ENCODE results near the gene SP110.

The SP110 gene

GRCh38 chr2:230172852-230173251 is 46.9 kb downstream of the SP110 start:
- FAIRE-seq = no peak
- no peak for DNase-seq (ENCODE audit: low spot score)

GRCh38 chr2:230172156-230172555 is 47.6 kb downstream of the SP110 start:
- FAIRE-seq = no peak

GRCh38 chr2:230170532-230170931 is 49.3 kb downstream of the SP110 start:
- DNase-seq (ENCODE audit: low spot score) (no peak), FAIRE-seq (no peak)

More at GRCh38 chr2:230172156-230172555, 47.6 kb downstream of the SP110 start:
- DNase-seq (ENCODE audit: low spot score) = no peak

DNA sequence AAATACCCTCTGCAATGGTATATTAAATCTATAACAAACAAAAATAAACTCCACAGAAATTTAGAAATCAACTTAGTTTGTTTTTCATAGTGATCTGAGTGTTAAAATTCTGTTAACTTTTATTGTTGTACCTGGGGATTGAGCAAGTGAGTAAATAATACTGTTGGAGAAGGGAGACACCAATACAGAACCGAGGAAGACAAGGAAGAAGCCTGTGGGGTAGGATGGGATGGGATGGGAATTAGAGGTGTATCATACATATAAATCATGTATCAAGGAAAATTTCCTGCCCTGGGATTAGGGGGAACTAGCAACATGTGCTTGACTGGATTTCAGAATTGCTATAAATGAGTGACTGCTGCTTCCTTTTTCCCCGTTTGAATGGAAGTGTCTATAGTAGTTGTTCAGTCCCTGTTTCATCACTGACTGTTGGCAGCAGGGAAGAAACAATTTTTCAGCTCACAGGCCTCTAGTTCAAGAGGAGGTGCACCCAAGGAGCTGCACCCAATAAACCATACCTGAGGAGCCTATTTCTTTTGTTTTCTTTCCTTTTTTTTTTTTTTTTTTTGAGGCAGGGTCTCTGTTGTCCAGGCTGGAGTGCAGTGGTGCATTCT is 53.1 kb downstream of the SP110 start:
- FAIRE-seq (no peak), DNase-seq (ENCODE audit: low spot score) (no peak)

DNA sequence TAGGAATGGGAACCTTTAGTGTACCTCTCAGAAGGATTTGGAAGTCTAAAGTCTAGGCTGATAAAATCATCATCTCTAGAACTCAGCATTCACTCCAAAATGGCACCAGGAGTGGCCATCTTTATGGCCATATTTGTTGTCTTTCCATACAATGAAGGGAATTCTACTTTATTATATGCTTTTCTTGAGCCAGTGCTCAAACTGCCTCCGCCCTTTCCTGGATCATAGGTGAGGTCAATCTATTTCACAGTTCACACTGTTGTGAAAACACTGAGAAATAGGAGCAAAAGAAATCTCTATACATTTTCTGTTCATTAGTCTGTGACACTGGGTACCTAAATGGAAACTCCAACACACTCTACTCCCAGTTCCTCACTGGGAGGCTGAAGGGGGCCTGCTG is 55.6 kb downstream of the SP110 start:
- DNase-seq (ENCODE audit: low spot score) (no peak), FAIRE-seq (no peak)

DNA sequence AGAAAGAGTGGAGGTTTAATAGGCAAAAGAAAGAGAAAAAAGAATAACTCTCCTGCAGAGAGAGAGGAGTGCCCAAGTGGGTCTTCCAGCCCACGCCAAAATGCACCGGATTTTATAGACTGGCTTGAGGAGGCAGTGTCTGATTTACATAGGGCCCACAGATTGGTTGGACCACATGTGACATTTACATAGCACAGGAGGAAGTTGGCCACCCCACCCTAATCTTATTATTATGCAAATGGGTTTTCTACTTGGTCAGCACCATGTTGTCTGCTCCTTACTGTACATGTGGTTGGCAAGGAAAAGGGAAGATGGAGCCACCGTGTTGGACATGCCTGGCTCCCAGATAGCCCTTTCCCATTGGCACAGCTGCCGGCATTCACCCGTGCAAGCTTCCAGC is 56.8 kb downstream of the SP110 start:
- no peak for DNase-seq (ENCODE audit: low spot score)
- no peak for FAIRE-seq

DNA sequence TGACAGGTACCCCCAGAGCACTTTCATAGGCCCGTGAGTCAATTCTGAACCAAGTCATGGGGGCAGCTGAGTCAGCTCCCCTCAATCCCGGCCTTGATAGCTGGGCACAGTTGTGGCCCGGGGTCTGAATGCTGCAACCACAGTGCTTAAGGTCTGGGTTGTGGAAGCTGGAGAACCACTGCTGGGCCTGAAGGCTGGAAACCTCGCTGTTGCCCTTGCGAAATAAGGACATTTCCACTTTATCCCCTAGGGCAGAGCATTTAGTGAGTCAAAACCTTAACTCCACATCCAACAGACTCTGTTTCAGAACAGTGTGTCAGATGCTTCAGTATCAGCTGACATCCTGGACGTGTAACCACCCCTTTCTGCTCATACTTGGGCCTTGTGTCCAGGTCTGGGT is 58.6 kb downstream of the SP110 start:
- FAIRE-seq = no peak
- no peak for DNase-seq (ENCODE audit: low spot score)

GRCh38 chr2:230160112-230160660 is 59.6 kb downstream of the SP110 start:
- no peak for FAIRE-seq
- DNase-seq (ENCODE audit: low spot score) = peak; percentile 36

- DNase-seq (ENCODE audit: low spot score) (no peak), FAIRE-seq (no peak)
These were observed 61.3 kb downstream of the SP110 start for GRCh38 chr2:230158468-230158867.

GRCh38 chr2:230156782-230157699 is 62.7 kb downstream of the SP110 start:
- DNase-seq (ENCODE audit: low spot score) = no peak
- no peak for FAIRE-seq

GRCh38 chr2:230155359-230155758 is 64.4 kb downstream of the SP110 start:
- no peak for DNase-seq (ENCODE audit: low spot score)
- no peak for FAIRE-seq

DNA sequence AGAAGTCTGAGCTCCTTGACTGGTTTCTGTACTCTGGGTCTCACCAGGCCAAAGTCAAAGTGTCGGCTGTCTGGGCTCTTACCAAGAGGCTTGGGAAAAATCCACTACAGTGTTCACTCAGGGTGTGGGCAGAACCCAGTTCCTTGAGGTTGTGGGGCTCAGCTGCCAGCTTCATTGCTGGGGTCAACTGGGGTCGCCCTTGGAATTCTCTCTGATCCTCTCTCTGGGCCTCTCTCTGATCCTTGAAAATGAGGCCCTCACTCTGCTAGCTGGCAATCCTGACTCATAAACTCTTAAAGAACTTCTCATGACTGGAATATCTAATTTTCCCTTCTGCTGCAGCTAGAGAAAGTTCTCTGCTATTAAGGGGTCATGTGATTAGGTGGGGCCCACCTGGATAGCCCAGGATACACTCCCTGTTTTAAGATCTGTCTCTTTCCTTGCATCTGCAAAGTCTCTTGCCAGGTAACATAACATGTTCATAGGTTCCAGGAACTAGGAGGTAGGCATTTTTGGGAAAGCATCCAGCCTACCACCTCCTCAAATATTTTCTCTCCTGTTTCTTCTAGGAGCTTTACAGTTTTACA is 66.3 kb downstream of the SP110 start:
- no peak for FAIRE-seq
- no peak for DNase-seq (ENCODE audit: low spot score)

- DNase-seq (ENCODE audit: low spot score) = no peak
- no peak for FAIRE-seq
These were observed 67.5 kb downstream of the SP110 start for GRCh38 chr2:230152334-230152733.

GRCh38 chr2:230144355-230144754 is 75.4 kb downstream of the SP110 start:
- no peak for FAIRE-seq
- no peak for DNase-seq (ENCODE audit: low spot score)

GRCh38 chr2:230140667-230141066 is 79.1 kb downstream of the SP110 start:
- FAIRE-seq (no peak), DNase-seq (ENCODE audit: low spot score) (no peak)

DNA sequence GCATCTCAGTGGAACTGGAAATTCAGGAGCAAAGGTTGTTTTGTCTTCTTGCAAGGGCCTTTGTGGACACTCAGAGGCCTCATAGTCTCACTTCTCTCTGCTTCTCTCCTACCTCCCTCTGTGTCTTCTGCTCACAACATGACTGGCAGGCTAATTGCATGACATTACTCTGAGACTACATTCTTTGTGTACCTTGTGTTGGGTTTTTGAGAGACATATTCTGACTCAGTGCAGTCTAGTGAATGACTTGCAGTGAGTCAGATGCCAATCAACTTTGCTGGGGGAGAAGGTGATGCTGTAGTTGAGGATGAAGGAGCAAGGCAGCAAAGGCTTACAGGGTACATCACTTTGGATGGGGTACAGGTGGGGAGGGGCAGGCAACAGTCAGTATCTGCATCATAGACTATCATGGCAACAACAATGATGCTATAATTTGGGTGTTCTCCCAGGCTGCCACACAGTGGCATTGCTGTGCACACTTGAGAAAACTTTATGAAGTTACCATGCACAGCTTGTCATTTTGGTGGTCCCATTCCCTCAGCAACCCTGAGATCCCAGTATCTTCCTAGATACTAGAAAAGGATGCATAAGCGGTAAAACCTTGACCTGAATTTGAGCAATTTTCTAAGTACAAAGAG is 81.8 kb downstream of the SP110 start:
- no peak for FAIRE-seq
- no peak for DNase-seq (ENCODE audit: low spot score)

DNA sequence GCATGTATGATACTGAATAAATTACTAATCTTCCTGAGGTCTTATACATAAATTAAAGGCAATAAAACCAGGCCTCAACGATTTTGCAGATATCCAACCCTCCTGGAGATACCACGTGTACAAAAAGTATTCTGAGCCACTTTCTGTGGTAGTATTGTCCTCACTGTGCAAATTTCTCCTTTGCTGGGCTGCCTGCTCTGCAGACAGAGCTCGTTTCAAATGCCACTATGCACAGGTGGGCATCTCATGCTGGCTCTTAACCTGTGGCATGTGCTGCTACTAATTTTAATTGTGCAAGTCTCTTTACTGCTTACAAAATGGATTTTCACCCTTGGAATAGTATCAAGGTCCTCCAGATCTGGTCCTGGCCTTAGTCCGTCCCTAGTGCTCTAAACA is 84.7 kb downstream of the SP110 start:
- DNase-seq (ENCODE audit: low spot score) (no peak), FAIRE-seq (no peak)

DNA sequence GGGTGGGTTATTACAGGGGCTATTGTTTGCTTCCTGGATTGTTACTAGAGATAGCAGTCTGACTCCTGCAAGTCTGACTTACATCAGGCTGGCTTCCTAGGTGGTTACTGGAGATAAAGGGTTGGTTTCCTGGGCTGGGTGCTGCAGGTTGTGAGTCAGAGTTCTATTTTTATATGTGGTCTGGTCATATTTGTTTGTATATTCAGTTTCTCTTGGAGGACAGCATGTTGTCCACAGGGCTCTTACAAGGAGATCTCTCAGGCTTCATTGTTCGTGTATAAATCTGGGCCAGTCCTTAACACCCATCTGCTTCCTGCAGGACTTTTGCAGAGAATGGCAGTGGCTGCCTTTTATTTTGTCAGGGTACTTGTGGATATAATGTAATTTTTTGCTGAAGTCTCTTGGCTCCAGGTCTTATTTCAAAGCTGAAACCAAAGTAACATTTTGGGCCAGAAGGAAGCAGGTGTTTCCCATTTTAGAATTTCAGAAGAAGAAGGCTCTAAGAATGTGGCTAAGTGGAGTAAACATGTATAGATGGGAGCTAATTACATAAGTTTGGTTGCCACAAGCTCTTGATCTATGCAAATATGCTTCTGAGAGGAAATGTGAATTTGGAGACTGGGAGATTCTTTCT is 85.2 kb downstream of the SP110 start:
- no peak for FAIRE-seq
- no peak for DNase-seq (ENCODE audit: low spot score)

DNA sequence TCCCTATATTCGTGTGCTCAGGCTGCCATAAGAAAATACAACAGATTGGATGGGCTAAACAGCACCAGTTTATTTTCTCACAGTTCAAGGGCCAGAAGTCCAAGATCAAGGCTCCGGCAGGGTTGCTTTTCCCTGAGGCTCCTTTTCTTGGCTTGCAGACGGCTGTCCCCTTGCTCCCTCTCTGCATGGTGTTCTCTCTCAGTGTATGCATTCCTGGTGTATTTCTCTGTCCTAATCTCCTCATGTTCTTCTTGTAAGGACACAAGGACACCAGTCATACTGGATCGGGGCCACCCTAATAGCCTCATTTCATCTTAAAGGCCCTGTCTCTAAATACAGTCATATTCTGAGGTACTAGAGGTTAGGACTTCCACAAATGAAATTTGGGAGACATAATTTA is 88.4 kb downstream of the SP110 start:
- FAIRE-seq = no peak
- no peak for DNase-seq (ENCODE audit: low spot score)

GRCh38 chr2:230130668-230131364 is 89.0 kb downstream of the SP110 start:
- DNase-seq (ENCODE audit: low spot score) (no peak), FAIRE-seq (no peak)

DNA sequence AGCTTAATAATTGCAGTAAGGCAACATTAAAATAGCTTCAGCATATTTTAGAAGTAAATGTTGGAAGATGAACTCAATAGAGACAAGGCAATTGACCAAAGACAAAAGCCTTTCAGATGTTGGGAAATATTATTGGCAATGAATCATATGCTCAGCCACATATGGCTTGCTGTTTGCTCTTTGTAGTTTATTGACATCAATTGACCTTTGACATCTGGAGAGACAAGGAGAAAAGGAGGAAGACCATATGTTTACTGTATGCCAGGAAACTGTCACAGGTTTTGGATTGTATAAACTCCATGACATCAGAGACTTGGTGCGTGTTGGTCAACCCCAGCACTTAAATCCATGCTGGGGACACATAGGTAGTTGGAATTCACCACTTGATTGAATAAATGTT is 90.4 kb downstream of the SP110 start:
- FAIRE-seq = no peak
- DNase-seq (ENCODE audit: low spot score) = no peak
